ENCODE measurements around the gene IFITM5. TPM values are rescaled to one million over a fixed set of nuclear protein-coding genes. Genes with fewer than 3 reads are reported as not detected.

Gene IFITM5
- total RNA-seq, 8 experiments from 2014 or later: 0.51 to 1.5 (median 1.1) TPM; not detected in 5

GRCh38 chr11:304915-305843 lies 5.9 kb upstream of the IFITM5 start:
- ATAC-seq (replicated peaks in 6 of 8): peak in 5 of 8 experiments; percentile 54 to 69 (median 55)
- no peak overlapping the region for H3K27ac ChIP-seq
- H3K4me1 ChIP-seq (replicated peaks in 1 of 2): peaks cover 21 to 25% of the 10 kb centered on the region in 2 donors
- WGBS, 10 experiments: 10 to 71% (median 25%) methylated on average over 2 to 17 of the region's 19 CpGs
- in situ Hi-C loops (cut with MboI; ENCODE audit: low pct_unique_long_range_greater_than_20kb in 2 of 9, low sequenced_read_pairs in 9 of 9, unreplicated experiment in 9 of 9): no loop called here
- H3K4me3 ChIP-seq: no peak overlapping the region

GRCh38 chr11:304061-304506 lies 4.8 kb upstream of the IFITM5 start:
- WGBS, 10 experiments: 90% methylated on average over 2 of the region's 52 CpGs; no CpG with 5 or more reads in 9 of the 10 experiments
- Histone ChIP-seq H3K4me1 (replicated peaks in 1 of 2) (peaks cover 10 to 14% of the 10 kb centered on the region in 2 donors), H3K4me3 (no peak overlapping the region), H3K27ac (no peak overlapping the region)
- ATAC-seq (replicated peaks in 6 of 8): no peak
- in situ Hi-C loops (cut with MboI; ENCODE audit: low pct_unique_long_range_greater_than_20kb in 2 of 9, low sequenced_read_pairs in 9 of 9, unreplicated experiment in 9 of 9): no loop called here

- H3K4me3 ChIP-seq: no peak overlapping the region
- no peak for ATAC-seq (replicated peaks in 6 of 8)
- WGBS, 10 experiments: 90 to 100% (median 100%) methylated on average over 1 to 9 of the region's 12 CpGs; no CpG with 5 or more reads in 2 of the 10 experiments
- peaks cover 10 to 14% of the 10 kb centered on the region in 2 donors for H3K4me1 ChIP-seq (replicated peaks in 1 of 2)
- no peak overlapping the region for H3K27ac ChIP-seq
- in situ Hi-C loops (cut with MboI; ENCODE audit: low pct_unique_long_range_greater_than_20kb in 2 of 9, low sequenced_read_pairs in 9 of 9, unreplicated experiment in 9 of 9): no loop called here
Measured at GRCh38 chr11:303363-303762, 4.0 kb upstream of the IFITM5 start.

GRCh38 chr11:299951-300735 lies 817 bp upstream of the IFITM5 start:
- no peak overlapping the region for H3K27ac ChIP-seq
- 0 to 100% (median 58%) methylated on average over 1 to 10 of the region's 20 CpGs; no CpG with 5 or more reads in 3 of the 10 experiments for WGBS, 10 experiments
- in situ Hi-C loops (cut with MboI; ENCODE audit: low pct_unique_long_range_greater_than_20kb in 2 of 9, low sequenced_read_pairs in 9 of 9, unreplicated experiment in 9 of 9): no loop called here
- H3K4me3 ChIP-seq: no peak overlapping the region
- ATAC-seq (replicated peaks in 6 of 8): peak in 6 of 8 experiments; percentile 11 to 48 (median 34)
- peaks cover 2% of the 10 kb centered on the region in 2 donors for H3K4me1 ChIP-seq (replicated peaks in 1 of 2)

DNA sequence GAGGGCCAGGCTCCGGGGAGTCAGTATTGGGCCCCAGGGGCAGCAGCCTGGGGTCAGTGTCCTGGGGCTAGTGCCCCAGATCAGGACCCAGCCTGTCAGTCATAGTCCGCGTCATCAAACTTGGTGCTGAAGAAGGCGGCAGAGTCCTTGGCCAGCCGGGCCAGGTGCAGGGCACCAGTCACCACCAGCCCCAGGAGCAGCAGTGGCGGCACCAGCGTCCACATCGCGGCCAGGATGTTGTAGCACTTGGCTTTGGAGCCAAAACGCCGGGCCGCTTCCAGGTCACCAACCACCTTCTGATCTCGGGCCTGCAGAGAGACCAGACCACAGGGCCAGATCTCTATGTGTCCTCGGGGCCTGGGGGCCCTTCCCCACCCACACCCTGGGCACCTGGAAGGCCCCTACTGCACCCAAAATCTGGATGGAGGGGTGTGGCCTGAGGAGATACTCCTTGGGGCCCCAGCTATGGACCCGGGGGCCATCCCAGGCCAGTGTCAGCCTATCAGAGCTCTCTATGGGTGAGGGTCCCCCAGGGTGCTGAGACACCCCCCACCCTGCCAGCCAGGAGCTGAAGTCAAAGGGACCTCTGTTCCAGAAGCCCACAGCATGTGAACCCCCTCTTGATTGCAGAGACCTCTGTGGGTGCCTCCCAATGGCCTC lies 790 bp downstream of the IFITM5 start:
- in situ Hi-C loops (cut with MboI; ENCODE audit: low pct_unique_long_range_greater_than_20kb in 2 of 9, low sequenced_read_pairs in 9 of 9, unreplicated experiment in 9 of 9): no loop called here
- ATAC-seq (replicated peaks in 6 of 8): no peak
- Histone ChIP-seq H3K27ac (no peak overlapping the region), H3K4me1 (replicated peaks in 1 of 2) (no peaks in the 10 kb centered on the region), H3K4me3 (no peak overlapping the region)
- WGBS, 10 experiments: 53 to 80% (median 70%) methylated on average over 2 to 3 of the region's 15 CpGs; no CpG with 5 or more reads in 7 of the 10 experiments

- Histone ChIP-seq H3K4me1 (replicated peaks in 1 of 2) (no peaks in the 10 kb centered on the region), H3K27ac (no peak overlapping the region), H3K4me3 (no peak overlapping the region)
- in situ Hi-C loops (cut with MboI; ENCODE audit: low pct_unique_long_range_greater_than_20kb in 2 of 9, low sequenced_read_pairs in 9 of 9, unreplicated experiment in 9 of 9): no loop called here
- 17 to 72% methylated on average over 2 of the region's 26 CpGs; no CpG with 5 or more reads in 8 of the 10 experiments for WGBS, 10 experiments
- peak in 3 of 8 experiments; percentile 74 to 93 (median 86) for ATAC-seq (replicated peaks in 6 of 8)
Measured at GRCh38 chr11:297586-298405, 1.5 kb downstream of the IFITM5 start.

- Histone ChIP-seq H3K4me3 (no peak overlapping the region), H3K27ac (no peak overlapping the region), H3K4me1 (replicated peaks in 1 of 2) (no peaks in the 10 kb centered on the region)
- in situ Hi-C loops (cut with MboI; ENCODE audit: low pct_unique_long_range_greater_than_20kb in 2 of 9, low sequenced_read_pairs in 9 of 9, unreplicated experiment in 9 of 9): no loop called here
- ATAC-seq (replicated peaks in 6 of 8): peak in 2 of 8 experiments; percentile 15 to 30
- 0 to 40% methylated on average over 1 of the region's 13 CpGs; no CpG with 5 or more reads in 8 of the 10 experiments for WGBS, 10 experiments
Measured at GRCh38 chr11:297051-297585, 2.2 kb downstream of the IFITM5 start.

DNA sequence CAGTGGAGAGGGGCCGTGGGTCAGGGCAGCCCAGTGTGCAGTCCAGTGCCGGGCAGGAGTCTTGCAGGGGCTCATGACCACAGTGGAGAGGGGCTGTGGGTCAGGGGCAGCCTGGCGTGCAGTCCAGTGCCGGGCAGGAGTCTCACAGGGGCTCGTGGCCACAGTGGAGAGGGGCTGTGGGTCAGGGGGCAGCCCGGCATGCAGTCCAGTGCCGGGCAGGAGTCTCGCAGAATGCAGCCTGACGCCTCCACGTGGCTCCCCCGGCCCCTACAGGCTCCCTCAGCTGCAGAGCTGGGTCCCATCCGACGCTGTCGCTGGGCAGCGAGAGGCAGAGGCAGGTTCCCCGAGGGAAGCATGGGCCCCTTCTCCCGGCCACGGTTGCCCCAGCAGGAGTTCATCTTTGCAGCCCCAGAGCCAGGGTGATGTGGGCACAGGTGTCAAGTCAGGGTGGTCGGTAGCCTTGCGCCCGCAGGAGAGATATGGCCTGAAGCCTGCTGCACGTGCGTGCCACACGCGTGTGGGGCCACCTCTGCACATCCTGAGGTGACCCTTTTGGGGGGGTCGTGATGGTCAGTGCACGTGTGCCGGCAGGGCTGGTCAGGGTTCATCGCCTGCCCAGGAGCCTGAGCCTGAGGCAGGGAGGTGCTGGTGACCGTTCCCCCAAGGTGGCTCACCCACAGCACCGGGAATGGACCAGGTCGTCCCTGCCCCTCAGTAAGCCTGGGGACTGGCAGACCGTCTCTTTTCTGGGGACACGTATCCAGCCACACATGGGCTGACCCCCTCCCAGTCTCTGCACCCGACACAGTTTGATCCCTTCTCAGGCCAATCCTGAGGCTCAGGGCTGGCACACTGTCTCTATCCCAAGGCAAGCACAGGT lies 2.9 kb downstream of the IFITM5 start:
- ATAC-seq (replicated peaks in 6 of 8): peak in 1 of 8 experiments; percentile 10
- Histone ChIP-seq H3K4me3 (no peak overlapping the region), H3K4me1 (replicated peaks in 1 of 2) (peaks cover 0 to 3% of the 10 kb centered on the region in 2 donors), H3K27ac (no peak overlapping the region)
- 67 to 100% (median 90%) methylated on average over 1 to 4 of the region's 35 CpGs; no CpG with 5 or more reads in 6 of the 10 experiments for WGBS, 10 experiments
- in situ Hi-C loops (cut with MboI; ENCODE audit: low pct_unique_long_range_greater_than_20kb in 2 of 9, low sequenced_read_pairs in 9 of 9, unreplicated experiment in 9 of 9): no loop called here

GRCh38 chr11:295351-296170 lies 3.8 kb downstream of the IFITM5 start:
- no peak for ATAC-seq (replicated peaks in 6 of 8)
- in situ Hi-C loops (cut with MboI; ENCODE audit: low pct_unique_long_range_greater_than_20kb in 2 of 9, low sequenced_read_pairs in 9 of 9, unreplicated experiment in 9 of 9): no loop called here
- Histone ChIP-seq H3K4me1 (replicated peaks in 1 of 2) (peaks cover 0 to 4% of the 10 kb centered on the region in 2 donors), H3K4me3 (no peak overlapping the region), H3K27ac (no peak overlapping the region)
- WGBS, 10 experiments: 67 to 100% (median 87%) methylated on average over 1 to 9 of the region's 26 CpGs; no CpG with 5 or more reads in 4 of the 10 experiments

DNA sequence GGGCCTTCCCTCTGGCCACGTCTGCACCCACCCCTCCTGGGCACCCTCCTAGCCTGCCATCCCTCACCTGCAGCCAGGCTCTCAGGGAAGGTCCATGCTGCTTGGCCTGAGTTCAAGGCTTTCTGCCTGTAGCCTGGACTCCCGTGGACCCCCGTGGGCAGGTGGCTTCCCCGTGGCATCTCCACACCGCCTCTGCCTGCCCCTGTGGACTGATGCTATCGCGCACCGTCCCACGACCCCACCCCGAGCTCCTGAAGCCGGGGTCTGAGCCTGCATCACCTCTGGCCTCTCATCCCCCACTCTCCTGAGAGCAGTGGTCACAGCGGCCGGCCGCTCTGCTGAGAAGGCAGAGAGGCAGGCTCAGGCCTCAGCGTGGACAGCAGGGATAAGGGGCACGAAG lies 4.5 kb downstream of the IFITM5 start:
- in situ Hi-C loops (cut with MboI; ENCODE audit: low pct_unique_long_range_greater_than_20kb in 2 of 9, low sequenced_read_pairs in 9 of 9, unreplicated experiment in 9 of 9): no loop called here
- 86% methylated on average over 13 of the region's 16 CpGs; no CpG with 5 or more reads in 9 of the 10 experiments for WGBS, 10 experiments
- no peak for ATAC-seq (replicated peaks in 6 of 8)
- Histone ChIP-seq H3K4me1 (replicated peaks in 1 of 2) (peaks cover 0 to 10% of the 10 kb centered on the region in 2 donors), H3K27ac (no peak overlapping the region), H3K4me3 (no peak overlapping the region)
